Measurements from ENCODE around the gene C6orf120.
A peak's percentile ranks its signal among the peaks of the same experiment; 100 is the strongest.
"Not testable (repeated sequence)": the region's sequence is repeated elsewhere in the genome, so short reads cannot be mapped to it uniquely, and the experiment has no call there.

Gene C6orf120

DNA sequence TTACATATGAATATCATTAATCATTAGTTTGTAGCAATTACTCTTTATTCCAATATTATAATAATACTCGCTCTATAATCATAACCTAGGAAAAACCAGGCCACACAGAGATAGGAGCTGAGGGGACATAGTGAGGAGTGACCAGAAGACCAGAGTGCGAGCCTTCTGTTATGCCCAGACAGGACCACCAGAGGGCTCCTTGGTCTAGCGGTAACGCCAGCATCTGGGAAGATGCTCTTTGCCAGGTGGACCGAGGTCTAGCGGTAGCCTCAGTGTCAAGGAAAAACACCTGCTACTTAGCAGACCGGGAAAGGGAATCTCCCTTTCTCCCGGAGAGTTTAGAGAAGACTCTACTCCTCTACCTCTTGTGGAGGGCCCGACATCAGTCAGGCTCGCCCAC lies 4.8 kb upstream of the C6orf120 start:
- H3K4me3 ChIP-seq (ENCODE audit: low read depth, low read length), result not testable (repeated sequence)
- TF ChIP-seq, protein P1, sequence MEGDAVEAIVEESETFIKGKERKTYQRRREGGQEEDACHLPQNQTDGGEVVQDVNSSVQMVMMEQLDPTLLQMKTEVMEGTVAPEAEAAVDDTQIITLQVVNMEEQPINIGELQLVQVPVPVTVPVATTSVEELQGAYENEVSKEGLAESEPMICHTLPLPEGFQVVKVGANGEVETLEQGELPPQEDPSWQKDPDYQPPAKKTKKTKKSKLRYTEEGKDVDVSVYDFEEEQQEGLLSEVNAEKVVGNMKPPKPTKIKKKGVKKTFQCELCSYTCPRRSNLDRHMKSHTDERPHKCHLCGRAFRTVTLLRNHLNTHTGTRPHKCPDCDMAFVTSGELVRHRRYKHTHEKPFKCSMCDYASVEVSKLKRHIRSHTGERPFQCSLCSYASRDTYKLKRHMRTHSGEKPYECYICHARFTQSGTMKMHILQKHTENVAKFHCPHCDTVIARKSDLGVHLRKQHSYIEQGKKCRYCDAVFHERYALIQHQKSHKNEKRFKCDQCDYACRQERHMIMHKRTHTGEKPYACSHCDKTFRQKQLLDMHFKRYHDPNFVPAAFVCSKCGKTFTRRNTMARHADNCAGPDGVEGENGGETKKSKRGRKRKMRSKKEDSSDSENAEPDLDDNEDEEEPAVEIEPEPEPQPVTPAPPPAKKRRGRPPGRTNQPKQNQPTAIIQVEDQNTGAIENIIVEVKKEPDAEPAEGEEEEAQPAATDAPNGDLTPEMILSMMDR (conservative IDR thresholded peaks at IDR 0.05; ENCODE audit: low read depth, low read length), result peak; percentile 67
- peak; percentile 16 for DNase-seq (ENCODE audit: low read depth)

DNA sequence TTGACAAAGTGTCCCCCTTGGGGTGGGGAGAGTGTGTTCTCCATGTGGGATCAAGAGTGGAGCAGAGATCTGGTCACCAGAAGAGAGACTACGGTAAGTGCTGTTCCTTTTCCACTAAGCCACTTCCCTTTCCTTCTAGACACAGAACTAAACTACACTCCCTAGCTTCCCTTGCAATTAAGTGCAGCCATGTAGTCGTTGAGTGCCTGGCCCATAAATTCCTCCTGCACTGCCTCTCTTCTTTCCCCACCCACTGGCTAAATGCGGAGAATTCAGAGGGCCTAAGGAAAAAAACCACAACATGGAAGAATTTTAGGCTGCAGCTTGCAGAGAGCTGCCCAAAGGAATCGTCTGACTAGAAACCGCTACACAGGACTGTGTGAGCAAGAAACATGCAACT lies 1.6 kb upstream of the C6orf120 start:
- DNase-seq (ENCODE audit: low read depth), result peak; percentile 26
- TF ChIP-seq, protein P1 (conservative IDR thresholded peaks at IDR 0.05; ENCODE audit: low read depth, low read length), result no peak
- H3K4me3 ChIP-seq (ENCODE audit: low read depth, low read length), result no peak overlapping the region

DNA sequence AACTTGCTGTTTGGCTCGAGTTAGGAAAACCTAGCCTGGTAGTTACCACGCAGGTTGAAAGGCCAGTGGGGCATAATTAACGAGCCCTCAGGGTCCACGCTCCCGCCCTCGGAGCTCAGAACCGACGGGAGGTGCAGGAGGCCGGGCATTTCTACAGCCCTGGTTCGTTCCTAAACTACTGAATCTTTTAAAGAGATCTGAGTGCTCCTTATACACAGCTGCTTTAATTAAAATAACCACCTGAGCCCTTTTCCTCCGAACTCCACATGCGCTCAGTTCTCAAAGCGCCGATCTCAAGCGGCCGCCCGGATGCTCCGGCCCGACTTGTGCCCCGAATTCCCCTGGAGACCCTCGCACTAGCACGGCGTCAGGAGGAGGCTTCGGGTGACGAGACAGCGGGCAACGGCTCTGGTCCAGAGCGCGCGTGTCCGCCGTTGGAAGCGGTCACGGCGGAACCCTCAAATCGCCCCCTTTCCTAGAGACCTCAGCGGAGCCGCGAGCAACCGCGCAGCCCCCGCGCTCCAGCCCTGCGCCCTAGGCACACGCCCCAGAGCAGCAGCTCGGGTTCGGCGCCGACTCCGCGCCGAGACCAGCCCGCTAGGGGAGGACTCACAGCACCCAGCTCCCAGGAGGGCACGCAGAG lies 494 bp upstream of the C6orf120 start:
- DNase-seq (ENCODE audit: low read depth), result no peak
- TF ChIP-seq, protein P1 (conservative IDR thresholded peaks at IDR 0.05; ENCODE audit: low read depth, low read length), result no peak
- peak overlapping the region; percentile 98 for H3K4me3 ChIP-seq (ENCODE audit: low read depth, low read length)

DNA sequence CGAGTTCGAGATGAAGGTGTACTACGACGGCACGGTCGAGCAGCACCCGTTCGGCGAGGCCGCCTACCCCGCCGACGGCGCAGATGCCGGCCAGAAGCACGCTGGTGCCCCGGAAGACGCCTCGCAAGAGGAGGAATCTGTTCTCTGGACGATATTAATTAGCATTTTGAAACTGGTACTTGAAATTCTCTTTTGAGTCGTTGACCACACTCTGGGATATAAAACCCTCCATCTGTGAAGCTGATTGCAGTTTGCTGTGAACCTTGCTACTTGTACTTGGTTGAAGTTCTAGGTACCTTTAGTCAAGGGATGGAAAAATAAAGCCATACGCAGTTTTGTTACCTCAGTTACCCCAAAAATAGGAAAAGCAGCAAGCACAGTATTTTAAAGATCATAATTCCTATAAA lies 917 bp downstream of the C6orf120 start:
- no peak for DNase-seq (ENCODE audit: low read depth)
- H3K4me3 ChIP-seq (ENCODE audit: low read depth, low read length), result peak overlapping the region; percentile 98
- TF ChIP-seq, protein P1 (conservative IDR thresholded peaks at IDR 0.05; ENCODE audit: low read depth, low read length), result no peak

GRCh38 chr6:169707772-169708171 lies 5.8 kb downstream of the C6orf120 start:
- no peak for DNase-seq (ENCODE audit: low read depth)
- TF ChIP-seq, protein P1 (conservative IDR thresholded peaks at IDR 0.05; ENCODE audit: low read depth, low read length), result no peak

GRCh38 chr6:169709293-169709692 lies 7.4 kb downstream of the C6orf120 start:
- H3K4me3 ChIP-seq (ENCODE audit: low read depth, low read length), result no peak overlapping the region
- no peak for DNase-seq (ENCODE audit: low read depth)
- TF ChIP-seq, protein P1 (conservative IDR thresholded peaks at IDR 0.05; ENCODE audit: low read depth, low read length), result no peak

More at GRCh38 chr6:169707772-169708171, 5.8 kb downstream of the C6orf120 start:
- no peak overlapping the region for H3K4me3 ChIP-seq (ENCODE audit: low read depth, low read length)

DNA sequence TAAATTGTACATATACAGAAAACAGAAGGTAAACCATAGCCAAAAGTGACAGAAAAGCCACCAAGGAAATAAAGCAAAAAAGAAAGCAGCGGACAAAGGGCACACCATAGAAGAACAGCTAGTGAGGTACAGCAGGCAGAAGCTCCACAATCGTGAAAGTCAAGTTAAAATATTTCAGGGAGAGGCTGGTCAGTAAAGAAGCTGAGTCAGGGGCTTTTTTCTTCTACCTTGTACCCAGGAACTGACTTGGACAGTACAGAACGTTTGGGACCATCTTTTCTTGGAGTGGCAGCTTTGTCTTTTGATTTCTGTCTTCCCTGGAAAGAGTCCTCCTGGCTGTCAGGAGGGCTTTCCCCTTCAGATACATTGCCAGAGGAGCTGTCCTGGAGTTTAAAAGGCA lies 8.1 kb downstream of the C6orf120 start:
- TF ChIP-seq, protein P1 (conservative IDR thresholded peaks at IDR 0.05; ENCODE audit: low read depth, low read length), result no peak
- no peak overlapping the region for H3K4me3 ChIP-seq (ENCODE audit: low read depth, low read length)
- DNase-seq (ENCODE audit: low read depth), result no peak

Data from choroid plexus epithelial cell (primary cell).